Stimulated activated naive B cell treated with anti-CD40 and anti-IgM and Interleukin-4, amounts not matched to agents 10 μg/mL and 1 μg/mL and 100 μg/mL, for 72 hours (primary cell): ENCODE measurements around the gene C10orf95.

Experiments
- ATAC-seq, 2 donors: fragments of 150-1000 bp; cut with Tn5 transposase; replicated peaks; 2 replicates each; pipeline ENCODE4 v1.10.0; 2021; ENCODE audit warnings: moderate library complexity in 1 of 2
- DNase-seq: peaks from one replicate; pipeline ENCODE4 v3.0.0; 2021
- H3K27ac Mint-ChIP-seq: one replicate; pipeline ENCODE4 v1.8.0; 2022; ENCODE audit warnings: mild to moderate bottlenecking, mixed read lengths
- H3K27me3 Mint-ChIP-seq, 2 donors: one replicate each; pipeline ENCODE4 v1.8.0; 2022; ENCODE audit warnings: mixed read lengths in 2 of 2
- H3K36me3 Mint-ChIP-seq, 2 donors: one replicate each; pipeline ENCODE4 v1.8.0; 2022; ENCODE audit warnings: mixed read lengths in 2 of 2, mild to moderate bottlenecking in 1 of 2
- H3K4me1 Mint-ChIP-seq, 2 donors: one replicate each; pipeline ENCODE4 v1.8.0; 2022; ENCODE audit warnings: mixed read lengths in 2 of 2, mild to moderate bottlenecking in 1 of 2
- H3K4me3 Mint-ChIP-seq, 2 donors: one replicate each; pipeline ENCODE4 v1.8.0; 2022; ENCODE audit warnings: mild to moderate bottlenecking in 2 of 2, mixed read lengths in 2 of 2, moderate library complexity in 1 of 2
- H3K9me3 Mint-ChIP-seq, 2 donors: one replicate each; pipeline ENCODE4 v1.8.0; 2022; ENCODE audit warnings: mixed read lengths in 2 of 2, mild to moderate bottlenecking in 1 of 2

The C10orf95 gene

DNA sequence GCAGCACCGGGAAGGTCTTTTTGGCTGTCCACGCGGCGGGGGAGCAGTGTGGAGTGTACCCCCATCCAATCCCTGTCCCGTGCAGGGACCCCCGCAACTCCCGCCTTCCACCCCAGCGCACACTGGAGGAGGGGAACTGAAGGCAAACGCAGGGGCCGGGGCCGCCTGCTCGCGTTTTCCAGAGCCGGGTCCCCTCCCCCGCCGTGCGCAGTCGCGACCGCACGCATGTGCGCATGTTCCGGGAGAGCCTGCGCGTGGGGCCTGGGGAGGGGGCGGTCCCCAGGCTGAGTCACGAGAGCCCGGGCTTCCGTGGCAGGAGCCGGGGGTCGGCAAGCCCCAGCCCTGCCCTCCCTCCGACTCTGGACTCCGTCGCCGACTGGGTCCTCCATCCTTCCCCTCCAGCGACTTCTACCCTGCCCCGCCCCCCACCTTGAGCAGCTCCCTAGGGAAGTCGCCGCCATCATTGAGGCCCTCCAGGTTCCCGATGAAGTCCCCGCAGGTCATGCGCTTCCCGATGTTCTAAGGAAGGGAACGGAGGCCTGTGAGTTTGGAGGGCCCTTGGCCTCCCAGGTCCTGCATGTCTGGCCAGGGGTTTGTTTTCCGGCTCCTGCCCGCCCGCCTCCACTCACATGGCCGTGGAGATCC is 40.8 kb downstream of the C10orf95 start:
- H3K27ac Mint-ChIP-seq: no peak overlapping the region
- peaks cover 54 to 74% of the 10 kb centered on the region in 2 donors for H3K27me3 Mint-ChIP-seq
- DNase-seq (no peak), ATAC-seq (no peak)
- H3K36me3 Mint-ChIP-seq: peaks cover 2% of the 10 kb centered on the region in 2 donors
- no peaks in the 10 kb centered on the region for H3K9me3 Mint-ChIP-seq
- H3K4me1 Mint-ChIP-seq: peaks cover 37 to 56% of the 10 kb centered on the region in 2 donors
- peak overlapping the region; percentile 66 to 83 for H3K4me3 Mint-ChIP-seq

DNA sequence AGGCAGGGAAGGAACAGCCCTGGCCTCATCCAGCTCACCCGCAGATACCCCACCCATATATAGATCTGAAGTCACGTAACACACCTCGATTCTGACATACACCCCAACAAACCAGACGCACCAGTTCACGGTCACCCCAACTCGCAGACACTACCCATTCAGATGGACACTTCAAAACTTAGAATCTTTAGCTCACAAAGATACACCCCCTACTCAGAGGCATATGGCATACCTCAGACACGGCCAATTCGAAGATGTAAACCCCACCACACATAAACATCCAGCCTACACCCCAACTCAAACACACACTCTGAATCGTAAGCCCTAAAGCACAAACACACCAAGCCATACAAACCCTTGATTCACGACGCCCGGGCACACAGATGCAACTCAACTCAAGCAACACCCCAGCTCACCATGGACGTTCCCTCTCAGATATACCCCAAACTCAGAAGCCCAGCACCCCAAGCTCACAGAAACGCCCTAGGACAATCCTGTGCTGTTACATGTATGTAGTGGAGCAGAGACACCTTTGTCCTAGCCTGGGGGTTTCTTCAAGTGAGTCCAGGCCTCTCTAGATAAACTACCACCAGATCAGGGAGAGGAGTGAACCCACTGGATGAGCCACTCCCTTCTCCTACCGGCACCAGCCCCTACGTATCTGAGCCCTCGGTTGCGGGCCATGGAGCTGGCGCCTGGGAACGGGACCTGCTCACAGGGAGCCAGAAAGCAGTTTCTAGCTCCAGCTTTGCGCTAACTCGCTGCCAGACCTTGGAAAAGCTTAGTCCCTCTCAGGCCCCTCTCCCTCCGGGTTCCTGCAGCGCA is 41.5 kb downstream of the C10orf95 start:
- Mint-ChIP-seq H3K27me3 (peaks cover 49 to 70% of the 10 kb centered on the region in 2 donors), H3K4me1 (peaks cover 37 to 61% of the 10 kb centered on the region in 2 donors), H3K4me3 (peak overlapping the region; percentile 66 to 83), H3K9me3 (no peaks in the 10 kb centered on the region), H3K27ac (peak overlapping the region; percentile 60), H3K36me3 (peaks cover 3 to 7% of the 10 kb centered on the region in 2 donors)
- DNase-seq (no peak), ATAC-seq (no peak)

DNA sequence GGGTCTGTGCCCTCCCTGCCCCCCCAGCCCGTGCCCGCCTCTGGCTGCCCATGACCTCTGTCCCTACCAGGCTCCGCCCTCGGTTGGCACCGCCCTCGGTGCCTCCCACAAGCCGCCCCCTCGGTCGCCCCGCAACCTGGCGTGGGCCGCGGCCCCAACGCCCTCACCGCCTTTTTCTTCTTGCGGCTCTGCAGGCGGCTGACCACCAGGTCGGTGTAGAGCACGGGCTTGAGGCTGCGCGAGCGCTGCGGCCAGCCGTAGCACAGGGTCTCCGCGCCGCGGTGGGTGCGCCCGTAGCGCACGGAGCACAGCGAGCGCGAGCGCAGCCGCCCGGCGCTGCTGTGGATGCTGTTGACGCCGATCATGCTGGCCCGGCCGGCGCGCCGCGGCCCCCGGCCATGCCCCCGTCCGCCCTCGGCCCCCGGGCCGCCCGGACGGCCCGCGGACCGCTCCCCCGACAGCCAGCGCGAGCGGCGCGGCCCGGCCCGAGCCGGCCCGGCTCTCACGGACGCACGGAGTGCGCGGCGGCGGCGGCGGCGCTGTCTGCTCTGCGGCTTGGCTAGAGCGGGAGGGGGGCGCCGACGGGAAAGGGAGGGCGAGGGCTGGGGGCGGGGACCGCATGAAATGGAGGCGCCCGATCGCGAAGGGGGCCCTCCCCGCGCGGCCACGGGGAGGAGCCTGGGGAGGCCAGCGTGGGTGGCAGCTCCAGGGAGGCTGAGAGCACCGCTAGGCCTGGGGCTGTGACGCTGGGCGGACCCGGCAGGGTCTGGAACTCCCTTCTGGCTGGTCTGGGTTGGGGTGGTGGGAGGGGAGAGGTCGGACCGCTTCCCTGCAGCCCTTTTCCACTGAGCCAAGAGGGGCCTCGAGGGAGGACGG is 42.4 kb downstream of the C10orf95 start:
- Mint-ChIP-seq H3K27me3 (peaks cover 41 to 62% of the 10 kb centered on the region in 2 donors), H3K36me3 (peaks cover 6 to 14% of the 10 kb centered on the region in 2 donors), H3K9me3 (no peaks in the 10 kb centered on the region), H3K27ac (peak overlapping the region; percentile 82), H3K4me3 (peak overlapping the region; percentile 66 to 83), H3K4me1 (peaks cover 37 to 60% of the 10 kb centered on the region in 2 donors)
- DNase-seq (peak; percentile 53), ATAC-seq (peak; percentile 49 to 58)

DNA sequence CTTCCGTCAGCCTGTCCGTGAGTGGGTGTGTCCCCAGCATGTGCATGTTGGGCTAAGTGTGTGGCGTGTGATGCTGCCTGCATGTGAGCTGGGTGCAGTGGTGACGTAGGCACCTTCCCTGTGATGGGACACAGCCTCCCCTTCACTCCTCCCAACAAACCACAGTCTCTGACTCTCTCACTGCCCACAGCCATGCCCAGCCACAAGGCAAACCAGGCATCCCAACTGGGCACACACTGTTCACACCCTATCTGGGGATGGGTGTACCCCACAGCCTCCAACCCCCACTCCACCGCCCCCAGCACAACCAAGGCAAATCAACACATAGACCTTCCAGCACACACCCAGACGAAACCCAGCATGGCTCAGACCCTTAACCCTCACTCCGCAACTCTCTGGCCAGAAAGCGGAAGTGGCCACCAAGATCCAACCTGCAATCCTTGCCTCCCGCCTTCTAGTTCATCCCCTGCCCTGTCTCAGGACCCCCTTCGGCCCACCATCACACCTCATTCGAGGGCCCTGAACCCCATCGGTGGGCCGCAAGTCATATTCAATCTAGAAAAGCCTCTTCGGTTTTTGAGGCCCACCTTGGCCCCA is 43.1 kb downstream of the C10orf95 start:
- Mint-ChIP-seq H3K4me1 (peaks cover 40 to 66% of the 10 kb centered on the region in 2 donors), H3K27me3 (peaks cover 40 to 57% of the 10 kb centered on the region in 2 donors), H3K4me3 (peak overlapping the region; percentile 54 to 67), H3K27ac (peak overlapping the region; percentile 82), H3K36me3 (peaks cover 6 to 18% of the 10 kb centered on the region in 2 donors), H3K9me3 (no peaks in the 10 kb centered on the region)
- ATAC-seq: peak in 1 of 2 donors; percentile 8
- DNase-seq: peak; percentile 5

DNA sequence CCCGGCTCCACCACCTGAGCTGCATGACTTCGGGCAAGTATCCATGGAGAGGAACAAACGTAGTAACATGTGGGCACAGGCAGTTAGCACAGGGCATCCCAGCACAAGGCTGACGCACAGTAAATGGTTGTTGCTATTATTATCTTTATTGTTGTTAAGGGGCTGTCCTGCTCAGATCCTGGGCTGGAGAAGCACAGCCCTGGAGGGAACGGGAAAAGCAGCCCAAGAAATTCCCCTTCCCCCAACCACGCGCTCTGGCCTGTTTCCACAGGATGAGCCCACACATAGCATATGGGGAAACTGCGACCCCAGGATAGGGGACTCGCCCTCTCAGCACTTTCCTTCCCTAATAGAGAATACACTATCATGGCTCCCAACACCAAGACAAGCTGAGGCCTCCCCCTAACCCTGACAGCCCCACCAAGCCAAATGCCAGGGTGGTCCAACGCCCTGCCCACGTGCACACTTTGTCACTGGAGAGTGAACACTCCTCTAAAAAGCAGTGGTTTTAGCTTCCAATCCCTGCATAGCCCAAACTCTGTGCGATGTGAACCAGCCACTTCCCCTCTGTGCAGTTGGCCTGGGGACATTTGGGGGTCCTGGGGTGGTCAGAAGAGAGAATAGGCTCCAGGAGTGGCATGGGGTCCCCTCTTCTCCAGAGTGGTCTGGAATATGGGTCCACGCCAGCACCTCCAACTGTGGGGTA is 43.8 kb downstream of the C10orf95 start:
- H3K36me3 Mint-ChIP-seq: peaks cover 6 to 19% of the 10 kb centered on the region in 2 donors
- ATAC-seq (no peak), DNase-seq (no peak)
- peaks cover 37 to 51% of the 10 kb centered on the region in 2 donors for H3K27me3 Mint-ChIP-seq
- peak overlapping the region; percentile 18 to 67 for H3K4me3 Mint-ChIP-seq
- H3K4me1 Mint-ChIP-seq: peaks cover 35 to 63% of the 10 kb centered on the region in 2 donors
- H3K27ac Mint-ChIP-seq: peak overlapping the region; percentile 80
- H3K9me3 Mint-ChIP-seq: no peaks in the 10 kb centered on the region

DNA sequence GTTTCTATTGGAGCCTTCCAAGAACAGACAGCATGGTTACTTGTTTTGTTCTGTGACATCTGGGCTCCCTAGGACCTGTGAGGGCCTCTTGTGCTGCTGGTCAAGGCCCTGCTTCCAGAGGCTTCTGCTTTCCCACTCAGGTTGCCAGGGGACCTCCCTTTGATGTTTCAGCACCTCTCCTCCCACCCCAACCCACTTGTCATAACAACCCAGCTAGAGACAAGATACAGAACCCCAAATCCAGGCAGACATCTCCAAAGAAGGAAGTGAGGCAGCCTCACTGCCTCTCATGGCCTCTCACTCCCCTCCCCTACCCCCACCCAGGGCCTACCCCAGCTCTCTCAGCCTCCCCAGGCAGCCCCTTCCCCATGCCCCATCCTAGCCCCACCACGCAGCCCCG is 44.5 kb downstream of the C10orf95 start:
- peaks cover 40 to 70% of the 10 kb centered on the region in 2 donors for H3K4me1 Mint-ChIP-seq
- peaks cover 11 to 26% of the 10 kb centered on the region in 2 donors for H3K36me3 Mint-ChIP-seq
- H3K4me3 Mint-ChIP-seq: peak overlapping the region in 1 of 2 donors; percentile 2
- peaks cover 32 to 43% of the 10 kb centered on the region in 2 donors for H3K27me3 Mint-ChIP-seq
- no peaks in the 10 kb centered on the region for H3K9me3 Mint-ChIP-seq
- H3K27ac Mint-ChIP-seq: peak overlapping the region; percentile 80
- ATAC-seq (peak in 1 of 2 donors; percentile 3), DNase-seq (no peak)

DNA sequence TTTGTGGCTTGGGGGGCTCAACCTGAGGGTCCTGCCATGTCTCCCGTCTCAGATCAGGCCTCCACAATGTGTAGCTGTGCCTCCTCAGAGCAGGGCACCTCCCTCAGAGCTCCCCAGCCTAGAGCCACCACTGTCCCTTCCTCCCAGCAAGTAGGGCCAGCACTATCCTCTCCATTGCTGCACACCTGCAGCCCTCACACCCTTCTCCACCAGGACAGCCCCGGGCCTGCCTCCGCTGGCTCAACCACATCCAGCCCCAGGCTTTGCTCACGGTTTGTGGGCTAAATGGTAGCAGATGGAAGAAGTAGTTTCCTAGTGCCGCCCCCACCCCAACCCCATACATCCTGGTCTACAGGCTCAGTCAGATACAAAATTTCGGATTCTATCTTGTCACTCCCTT is 45.7 kb downstream of the C10orf95 start:
- no peak for DNase-seq

DNA sequence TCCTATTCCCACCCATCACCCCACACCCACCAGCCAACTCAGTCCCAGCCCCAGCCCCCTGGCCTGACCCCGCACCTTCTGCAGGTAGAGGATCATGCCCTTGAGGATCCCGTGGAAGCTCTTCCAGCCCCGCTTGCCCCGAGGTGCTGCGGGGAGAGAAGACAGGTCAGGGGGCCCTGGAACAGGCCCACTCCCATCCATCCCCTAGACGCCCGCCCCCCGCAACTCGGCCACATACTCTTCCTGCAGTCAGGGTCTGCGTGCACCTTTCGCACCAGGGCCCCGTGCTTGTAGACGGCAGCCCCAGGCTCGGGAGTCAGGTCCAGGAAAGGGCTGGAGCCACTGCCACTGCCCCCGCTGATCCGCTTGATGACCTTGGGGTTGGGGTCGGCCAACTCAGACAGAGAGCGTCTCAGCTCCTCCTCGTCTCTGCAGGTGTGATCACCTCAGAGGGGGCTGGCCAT is 46.2 kb downstream of the C10orf95 start:
- Mint-ChIP-seq H3K9me3 (no peaks in the 10 kb centered on the region), H3K4me1 (peaks cover 38 to 74% of the 10 kb centered on the region in 2 donors), H3K27me3 (peaks cover 20 to 29% of the 10 kb centered on the region in 2 donors), H3K27ac (peak overlapping the region; percentile 86), H3K36me3 (peaks cover 18 to 40% of the 10 kb centered on the region in 2 donors), H3K4me3 (peak overlapping the region in 1 of 2 donors; percentile 15)
- ATAC-seq (no peak), DNase-seq (no peak)

More for the DNA sequence above, 45.7 kb downstream of the C10orf95 start:
- Mint-ChIP-seq H3K4me3 (peak overlapping the region; percentile 4 to 15), H3K27ac (peak overlapping the region; percentile 86), H3K9me3 (no peaks in the 10 kb centered on the region), H3K4me1 (peaks cover 33 to 72% of the 10 kb centered on the region in 2 donors), H3K36me3 (peaks cover 13 to 35% of the 10 kb centered on the region in 2 donors), H3K27me3 (peaks cover 21 to 31% of the 10 kb centered on the region in 2 donors)
- no peak for ATAC-seq

DNA sequence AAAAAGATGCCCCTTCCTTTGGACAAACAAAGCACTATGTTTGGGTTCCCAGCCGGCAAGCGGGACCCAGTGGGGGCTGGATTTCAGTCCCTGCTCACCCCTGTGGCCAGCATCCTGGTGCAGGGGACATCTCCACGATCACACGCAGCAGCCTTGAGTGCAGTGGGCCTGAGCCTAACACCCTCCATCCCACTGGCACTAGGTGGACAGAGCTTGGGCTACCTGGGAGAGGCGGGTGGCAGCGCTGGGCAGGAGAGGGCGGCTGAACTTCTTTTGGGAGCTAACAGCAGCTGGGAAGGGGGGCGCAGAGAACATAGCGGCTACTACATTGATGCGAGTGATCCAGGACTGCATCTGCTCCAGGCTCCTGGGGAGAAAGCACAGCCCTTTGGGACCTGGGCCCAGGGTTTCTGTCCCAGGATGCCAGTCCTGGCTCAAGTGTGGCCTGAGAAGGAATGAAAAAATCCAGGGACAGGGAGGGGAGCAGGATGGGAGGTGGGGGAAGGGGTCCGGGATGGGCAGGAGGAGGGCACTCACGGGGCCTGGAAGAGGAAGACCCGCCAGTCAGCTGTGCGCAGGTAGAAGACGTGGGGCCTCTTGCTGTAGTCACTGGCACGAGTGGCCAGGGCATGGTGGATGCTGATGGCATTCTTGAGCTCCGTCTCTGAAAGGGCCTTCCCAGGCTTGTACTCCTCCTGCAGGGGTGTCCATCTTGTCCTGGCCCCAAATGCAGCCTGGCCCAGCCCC is 46.8 kb downstream of the C10orf95 start:
- no peak for ATAC-seq
- H3K36me3 Mint-ChIP-seq: peaks cover 24 to 44% of the 10 kb centered on the region in 2 donors
- DNase-seq: peak; percentile 4
- peak overlapping the region; percentile 35 to 52 for H3K4me3 Mint-ChIP-seq
- peaks cover 38 to 72% of the 10 kb centered on the region in 2 donors for H3K4me1 Mint-ChIP-seq
- H3K9me3 Mint-ChIP-seq: no peaks in the 10 kb centered on the region
- H3K27me3 Mint-ChIP-seq: peaks cover 14 to 23% of the 10 kb centered on the region in 2 donors
- H3K27ac Mint-ChIP-seq: peak overlapping the region; percentile 87

DNA sequence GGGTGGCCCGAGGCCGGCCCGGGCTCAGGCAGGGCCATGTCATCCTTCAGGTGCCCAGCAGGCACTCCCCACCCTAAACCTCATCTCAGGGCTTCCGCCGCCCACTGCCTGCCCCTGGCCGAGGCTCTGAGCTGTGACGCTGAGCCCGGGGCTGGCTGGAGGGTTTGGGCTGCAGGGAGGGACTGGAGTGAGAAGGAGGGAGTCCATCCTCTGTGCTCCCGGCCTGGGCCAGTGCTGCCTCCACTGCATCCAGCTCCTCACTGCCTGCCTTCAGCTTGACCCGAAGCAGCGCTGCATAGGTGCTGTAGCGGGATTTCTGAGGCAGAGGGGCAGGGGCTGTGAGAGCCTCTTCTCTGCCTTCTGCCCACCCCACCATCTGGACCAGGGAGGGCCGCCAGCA is 48.2 kb downstream of the C10orf95 start:
- H3K27me3 Mint-ChIP-seq: peaks cover 6 to 14% of the 10 kb centered on the region in 2 donors
- DNase-seq (no peak), ATAC-seq (no peak)
- H3K36me3 Mint-ChIP-seq: peaks cover 35 to 54% of the 10 kb centered on the region in 2 donors
- no peak overlapping the region for H3K27ac Mint-ChIP-seq
- H3K4me3 Mint-ChIP-seq: no peak overlapping the region
- peaks cover 40 to 75% of the 10 kb centered on the region in 2 donors for H3K4me1 Mint-ChIP-seq
- H3K9me3 Mint-ChIP-seq: no peaks in the 10 kb centered on the region

DNA sequence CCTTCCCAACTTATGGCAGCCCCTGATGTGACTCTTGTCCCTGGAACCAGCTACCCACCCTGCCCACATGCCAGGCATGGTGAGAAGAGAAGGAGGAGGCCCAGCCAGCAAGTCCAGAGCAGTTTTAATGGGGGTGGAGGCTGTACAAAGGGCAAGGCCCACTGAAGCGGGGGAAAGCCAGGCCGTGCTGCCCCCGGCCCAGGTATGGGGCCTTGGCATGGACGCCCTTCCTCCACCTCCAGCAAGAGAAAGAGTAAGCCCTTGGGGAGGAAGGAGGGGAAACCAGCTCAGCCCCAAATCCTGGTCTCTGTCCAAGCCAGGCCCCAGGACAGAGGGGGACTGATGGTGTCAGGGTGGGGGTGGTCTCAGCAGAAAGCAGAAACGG is 48.8 kb downstream of the C10orf95 start:
- H3K4me3 Mint-ChIP-seq: peak overlapping the region in 1 of 2 donors; percentile 54
- ATAC-seq (no peak), DNase-seq (no peak)
- peak overlapping the region; percentile 71 for H3K27ac Mint-ChIP-seq
- peaks cover 40 to 61% of the 10 kb centered on the region in 2 donors for H3K36me3 Mint-ChIP-seq
- no peaks in the 10 kb centered on the region for H3K9me3 Mint-ChIP-seq
- peaks cover under 1 to 8% of the 10 kb centered on the region in 2 donors for H3K27me3 Mint-ChIP-seq
- H3K4me1 Mint-ChIP-seq: peaks cover 38 to 81% of the 10 kb centered on the region in 2 donors

DNA sequence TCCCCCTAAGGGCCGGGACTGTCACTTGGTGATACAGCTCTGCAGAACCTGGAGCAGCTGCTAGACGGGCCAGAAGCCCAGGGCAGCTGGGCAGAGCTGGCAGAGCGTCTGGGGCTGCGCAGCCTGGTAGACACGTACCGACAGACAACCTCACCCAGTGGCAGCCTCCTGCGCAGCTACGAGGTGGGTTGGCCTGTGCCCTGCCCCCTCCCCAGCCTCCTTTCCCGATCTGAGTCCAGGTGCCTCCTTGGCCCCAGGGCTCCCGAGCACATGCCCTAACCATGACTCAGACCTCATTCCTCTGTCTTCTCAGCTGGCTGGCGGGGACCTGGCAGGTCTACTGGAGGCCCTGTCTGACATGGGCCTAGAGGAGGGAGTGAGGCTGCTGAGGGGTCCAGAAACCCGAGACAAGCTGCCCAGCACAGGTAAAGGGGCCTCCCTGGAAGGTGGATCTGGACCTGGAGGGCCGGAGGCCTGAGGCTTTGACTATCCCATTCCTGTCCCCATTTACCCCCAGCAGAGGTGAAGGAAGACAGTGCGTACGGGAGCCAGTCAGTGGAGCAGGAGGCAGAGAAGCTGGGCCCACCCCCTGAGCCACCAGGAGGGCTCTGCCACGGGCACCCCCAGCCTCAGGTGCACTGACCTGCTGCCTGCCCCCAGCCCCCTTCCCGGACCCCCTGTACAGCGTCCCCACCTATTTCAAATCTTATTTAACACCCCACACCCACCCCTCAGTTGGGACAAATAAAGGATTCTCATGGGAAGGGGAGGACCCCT is 49.4 kb downstream of the C10orf95 start:
- DNase-seq: no peak
- ATAC-seq: no peak
- Mint-ChIP-seq H3K9me3 (no peaks in the 10 kb centered on the region), H3K36me3 (peaks cover 42 to 66% of the 10 kb centered on the region in 2 donors), H3K4me3 (peak overlapping the region in 1 of 2 donors; percentile 54), H3K4me1 (peaks cover 39 to 83% of the 10 kb centered on the region in 2 donors), H3K27ac (peak overlapping the region; percentile 71), H3K27me3 (peaks cover 0 to 3% of the 10 kb centered on the region in 2 donors)
